SK-N-DZ (cell line): ENCODE measurements around the gene JARID2.

Source experiments
- DNase-seq: peaks from one replicate; pipeline ENCODE4 v3.0.0-alpha.2; 2015; ENCODE audit warnings: low spot score

The JARID2 gene

GRCh38 chr6:15461127-15461944 lies 215.5 kb downstream of the JARID2 start:
- DNase-seq, result no peak

- DNase-seq, result peak; percentile 33
Measured at GRCh38 chr6:15462256-15462655, 216.4 kb downstream of the JARID2 start.

GRCh38 chr6:15462717-15463525 lies 217.1 kb downstream of the JARID2 start:
- peak; percentile 77 for DNase-seq

GRCh38 chr6:15464211-15464725 lies 218.4 kb downstream of the JARID2 start:
- DNase-seq, result no peak

DNA sequence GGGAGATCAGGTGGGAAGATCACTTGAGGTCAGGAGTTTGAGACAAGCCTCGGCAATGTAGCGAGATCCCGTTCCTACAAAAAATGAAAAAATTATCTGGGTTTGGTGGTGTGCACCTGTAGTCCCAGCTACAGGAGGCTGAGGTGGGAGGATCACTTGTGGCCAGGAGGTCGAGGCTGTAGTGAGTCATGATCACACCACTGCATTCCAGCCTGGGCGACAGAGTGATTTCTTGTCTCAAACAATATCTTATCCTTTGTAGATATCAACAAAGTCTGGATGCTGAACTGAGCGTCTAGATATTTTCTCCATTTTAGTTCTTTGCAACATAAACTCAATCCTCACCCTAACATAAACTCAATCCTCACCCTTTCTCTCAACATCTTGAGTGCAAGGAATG lies 219.3 kb downstream of the JARID2 start:
- DNase-seq, result no peak

DNA sequence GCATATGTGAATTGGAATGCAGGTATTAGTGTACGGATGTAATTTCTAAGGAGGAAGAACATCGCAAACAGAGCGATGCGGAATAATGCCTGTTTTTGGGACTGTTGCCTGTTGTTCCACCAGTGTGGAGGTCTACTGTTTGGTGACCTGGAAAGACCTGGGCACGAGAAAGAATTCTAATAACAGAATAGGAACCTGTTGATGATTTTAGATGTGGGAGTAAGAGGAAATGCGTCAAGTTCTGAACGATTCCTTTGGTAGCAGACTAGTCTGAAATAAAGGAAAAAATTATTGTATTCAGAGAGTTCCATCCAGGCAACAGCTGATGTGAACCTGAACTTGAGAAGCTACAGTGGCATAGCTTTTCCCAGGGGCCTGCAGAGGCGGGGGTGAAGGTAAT lies 224.9 kb downstream of the JARID2 start:
- no peak for DNase-seq

- no peak for DNase-seq
Measured at GRCh38 chr6:15472621-15473020, 226.8 kb downstream of the JARID2 start.

GRCh38 chr6:15473174-15473573 lies 227.3 kb downstream of the JARID2 start:
- DNase-seq, result no peak

GRCh38 chr6:15473741-15474161 lies 227.9 kb downstream of the JARID2 start:
- DNase-seq, result no peak

DNA sequence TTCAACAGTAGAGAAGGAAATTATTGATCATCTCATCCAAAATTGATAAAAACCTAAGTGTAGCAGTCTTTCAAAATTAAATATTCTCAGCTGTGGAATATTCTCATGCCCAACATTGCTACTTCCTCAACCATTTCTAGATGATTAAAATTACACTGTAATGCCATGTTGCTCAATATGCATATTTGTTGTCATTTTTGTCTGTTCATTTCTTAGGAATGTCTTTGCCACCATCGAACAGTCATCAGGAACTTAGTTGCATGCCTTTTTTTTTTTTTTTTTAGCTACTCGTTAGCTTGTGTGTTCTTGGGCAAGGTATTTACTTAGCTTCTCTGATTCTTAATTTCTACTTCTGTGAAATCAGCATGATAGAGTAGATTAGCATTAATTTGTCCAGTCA lies 228.3 kb downstream of the JARID2 start:
- no peak for DNase-seq

DNA sequence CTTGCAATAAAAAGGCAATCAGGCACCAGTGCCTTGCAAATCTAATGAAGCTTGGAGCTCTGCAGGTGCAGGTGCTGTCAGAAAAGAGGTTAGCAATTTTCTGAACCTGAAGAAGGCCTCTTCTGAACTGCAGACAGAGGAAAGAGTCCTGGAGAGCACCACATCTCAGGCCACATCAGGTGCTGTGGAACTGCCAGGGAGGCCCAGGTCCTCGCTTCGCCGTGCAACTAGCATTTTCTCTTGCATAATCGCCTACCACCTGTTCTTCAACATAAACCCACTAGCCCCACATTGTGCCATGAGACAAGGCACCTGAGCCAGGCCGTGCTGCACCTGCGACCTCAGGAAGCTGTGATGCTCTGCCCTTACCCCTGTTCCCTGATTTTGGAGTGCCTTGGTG lies 229.4 kb downstream of the JARID2 start:
- no peak for DNase-seq

- DNase-seq, result no peak
Measured at GRCh38 chr6:15475872-15476271, 230.0 kb downstream of the JARID2 start.

DNA sequence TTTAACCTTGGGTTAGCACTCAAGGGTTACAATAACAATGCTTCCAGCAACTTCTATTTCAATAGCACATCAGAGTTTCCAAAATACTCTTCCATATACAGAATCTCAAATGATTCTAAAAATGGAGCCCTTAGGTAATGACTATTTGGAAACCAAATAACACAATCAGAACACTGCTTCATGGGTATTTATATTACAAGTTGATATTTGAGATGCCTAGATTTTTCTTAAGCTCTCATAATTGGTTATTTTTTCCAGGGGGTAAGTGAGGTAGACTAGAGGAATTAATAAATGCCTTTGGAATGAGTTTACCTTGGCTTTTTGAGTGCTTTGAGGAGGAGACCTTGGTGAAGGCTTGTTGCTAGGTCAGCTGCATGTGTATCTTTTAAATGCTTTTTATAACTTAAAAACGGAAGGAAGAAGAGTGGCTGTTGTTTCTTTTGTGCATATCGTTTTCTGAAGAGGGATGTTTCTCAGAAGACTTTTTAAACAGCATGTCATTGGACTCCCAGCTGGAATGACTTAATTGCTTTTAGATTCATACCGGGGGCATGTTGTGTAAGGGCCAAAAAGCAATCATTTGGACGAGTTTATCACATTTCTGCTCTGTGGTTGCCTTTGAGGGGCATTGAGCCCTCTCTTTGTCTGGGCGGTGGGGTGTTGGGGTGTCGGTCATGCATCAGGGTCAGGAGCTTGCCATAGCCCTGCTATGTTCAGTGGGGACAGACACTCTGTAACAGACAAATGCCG lies 230.9 kb downstream of the JARID2 start:
- DNase-seq, result no peak

DNA sequence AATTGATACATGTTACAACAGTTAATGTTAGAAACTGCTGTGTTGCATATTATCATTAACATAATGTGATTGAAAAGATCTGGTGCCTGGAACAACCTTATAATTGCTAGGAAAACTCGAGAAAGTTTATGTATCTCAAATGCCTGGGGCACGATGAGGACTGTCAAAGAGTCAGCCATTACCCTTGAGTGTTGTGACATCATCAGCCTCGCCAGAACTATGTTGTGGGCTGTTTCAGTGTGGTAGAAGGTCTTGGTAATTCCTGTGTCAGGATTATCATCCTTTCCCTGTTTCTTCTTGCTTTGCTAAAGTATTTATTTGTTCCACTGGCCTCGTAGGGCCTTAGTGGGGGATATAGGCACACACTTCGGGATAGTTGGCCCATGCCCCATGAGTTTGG lies 231.9 kb downstream of the JARID2 start:
- no peak for DNase-seq

DNA sequence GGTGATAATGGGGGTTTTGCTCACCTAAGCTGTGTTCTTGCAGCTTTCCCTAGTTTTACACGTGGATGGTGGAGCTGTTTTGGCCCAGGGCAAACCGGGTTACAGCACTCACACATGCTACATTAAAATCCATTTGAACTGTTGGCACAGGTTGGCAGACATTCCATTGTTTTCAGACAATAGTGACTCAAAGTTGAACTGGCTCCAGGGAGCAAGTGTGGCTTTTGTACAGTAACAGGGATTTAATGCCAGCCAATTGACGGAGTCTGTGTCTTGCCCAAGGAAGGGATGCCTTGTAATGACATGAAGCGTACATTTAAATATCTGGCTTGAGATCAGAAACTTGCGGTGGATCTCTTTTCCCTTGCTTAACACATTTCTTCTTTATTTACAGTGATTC lies 233.9 kb downstream of the JARID2 start:
- DNase-seq, result no peak

DNA sequence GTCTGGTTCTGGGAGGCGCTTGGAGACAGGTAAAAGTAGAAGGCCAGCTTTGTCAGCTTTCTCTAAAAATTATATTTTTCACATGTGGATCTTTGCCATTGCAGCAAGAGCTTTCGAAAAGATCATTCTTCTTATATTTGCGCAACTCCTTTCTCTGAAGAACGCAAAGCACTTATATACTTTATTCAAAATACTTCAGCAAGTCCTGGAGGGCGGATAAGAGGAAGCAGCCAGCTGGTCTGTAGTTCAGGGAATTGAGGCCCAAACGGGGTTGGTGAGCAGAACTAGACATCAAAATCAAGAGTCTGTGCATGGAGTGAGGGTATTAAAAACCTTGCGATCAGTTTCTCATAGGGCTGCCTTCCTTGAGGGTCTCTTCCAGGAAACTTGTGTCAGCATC lies 234.7 kb downstream of the JARID2 start:
- no peak for DNase-seq

DNA sequence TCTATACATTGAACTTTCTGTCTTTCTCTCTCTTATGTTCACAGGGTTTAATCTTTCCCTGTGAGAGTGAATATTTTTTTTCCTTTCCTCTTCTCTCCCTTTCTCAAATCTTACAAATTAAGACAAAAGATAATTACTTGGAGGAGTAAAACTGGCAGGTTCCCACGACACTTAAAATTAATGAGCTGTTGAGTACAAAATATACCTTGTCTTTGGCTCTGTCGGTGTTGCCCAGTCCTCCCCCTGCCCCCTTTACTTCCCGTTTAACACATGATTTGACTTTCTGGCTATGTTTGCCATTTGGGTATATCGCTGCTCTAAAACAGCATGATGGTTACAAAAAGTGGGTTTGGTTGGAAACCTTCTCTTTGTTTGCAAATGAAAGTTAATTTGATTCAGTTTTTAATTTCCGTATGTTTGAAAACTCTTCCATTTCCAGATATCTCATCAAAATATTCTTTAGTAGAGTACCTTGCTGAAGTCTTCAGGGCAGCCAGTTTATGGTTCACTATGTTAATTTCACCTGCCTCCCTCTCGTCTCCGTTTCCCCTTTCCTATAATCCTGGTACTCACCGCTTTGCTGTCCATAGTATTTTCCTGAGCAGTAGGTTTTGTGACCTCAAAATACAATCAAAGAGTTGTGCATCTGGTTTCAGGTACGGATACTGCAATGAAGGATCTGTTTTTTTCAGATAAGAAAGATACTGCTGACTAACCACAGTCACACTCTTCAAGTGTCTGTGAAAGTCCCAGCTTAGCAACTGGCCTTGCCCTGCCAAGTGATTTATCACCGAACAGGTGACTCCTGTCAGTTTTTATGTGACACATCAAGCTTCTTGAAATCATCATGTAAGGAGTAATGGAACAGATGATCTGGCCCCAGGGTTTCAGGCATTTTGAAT lies 235.8 kb downstream of the JARID2 start:
- peak; percentile 90 for DNase-seq

DNA sequence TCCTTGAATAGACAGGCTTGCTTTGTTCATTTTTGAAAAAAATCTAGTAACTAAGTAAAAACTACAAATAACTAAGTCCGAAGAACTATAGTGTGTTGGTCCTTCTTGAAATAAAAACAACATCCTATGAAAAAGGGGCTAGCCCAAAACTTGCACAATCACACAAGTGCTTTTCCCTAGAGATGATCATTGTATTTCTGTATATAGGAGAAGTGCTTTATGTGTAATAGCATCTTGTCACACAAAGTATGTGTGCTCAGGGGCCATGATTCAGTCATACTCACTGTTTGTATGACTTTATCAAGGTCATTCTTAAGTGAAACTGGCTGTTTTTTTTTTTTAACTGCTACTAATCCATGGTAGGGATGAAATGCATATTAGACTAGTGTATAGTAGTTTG lies 237.2 kb downstream of the JARID2 start:
- DNase-seq, result no peak

DNA sequence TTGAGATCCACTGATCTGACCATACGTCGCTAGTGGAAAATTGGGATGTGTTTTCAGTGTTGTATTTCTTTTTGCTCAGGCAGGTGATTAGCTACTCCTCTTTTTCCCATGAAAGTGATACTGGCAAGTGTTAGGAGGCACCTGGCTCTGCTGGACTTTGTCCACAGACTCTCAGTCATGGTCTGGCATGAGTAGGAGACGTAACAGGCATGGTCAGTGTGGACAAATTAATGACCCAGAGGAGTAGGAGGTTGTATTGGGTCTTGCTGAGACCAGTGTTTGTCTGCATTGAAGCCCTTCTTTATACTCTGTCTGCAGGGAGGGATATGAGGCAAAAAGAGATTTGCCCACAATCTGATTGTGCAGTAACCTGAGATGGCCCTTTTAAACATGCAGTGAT lies 238.3 kb downstream of the JARID2 start:
- DNase-seq, result no peak

DNA sequence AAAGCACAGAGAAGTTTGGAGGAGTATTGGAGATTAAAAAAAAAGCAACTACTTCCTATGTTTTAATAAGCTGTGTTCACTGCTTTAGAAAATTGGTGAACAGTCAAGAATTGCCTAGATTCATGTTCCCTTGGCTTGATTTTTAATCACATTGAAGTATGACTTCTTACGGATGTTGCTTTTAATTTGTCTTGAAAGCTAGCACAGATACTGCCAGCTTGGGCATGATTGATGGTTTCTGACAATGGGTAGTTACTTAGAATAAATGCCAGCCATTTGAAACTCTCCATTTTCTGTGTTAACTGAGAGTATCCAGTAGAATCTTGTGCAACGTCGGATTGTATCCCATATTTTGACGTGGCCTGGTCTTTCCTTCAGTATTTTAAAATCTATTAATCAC lies 239.0 kb downstream of the JARID2 start:
- no peak for DNase-seq

- DNase-seq, result no peak
Measured at GRCh38 chr6:15485936-15486335, 240.1 kb downstream of the JARID2 start.
